Keratinocyte (primary cell): ENCODE data around the gene SGSM1.

ENCODE experiments used
- CTCF ChIP-seq, 3 experiments: IDR thresholded peaks in 1 of 3; conservative IDR thresholded peaks in 1 of 3; optimal IDR thresholded peaks in 1 of 3; 2 replicates in 2 of 3; 3 replicates in 1 of 3; pipeline versions ENCODE3 to v1.5.1; 2011; ENCODE audit warnings: low read length in 3 of 3, mild to moderate bottlenecking in 3 of 3, moderate library complexity in 2 of 3, control low read depth in 1 of 3, inconsistent platforms in 1 of 3; ENCODE audit not compliant: insufficient read depth in 2 of 3; ENCODE audit errors: extremely low read depth in 1 of 3
- EZH2 ChIP-seq: IDR thresholded peaks from one replicate; pipeline ENCODE4 v1.6.1; 2012; ENCODE audit warnings: inconsistent platforms, mild to moderate bottlenecking, low read length, moderate library complexity

- TF ChIP-seq CTCF (optimal IDR thresholded peaks at IDR 0.05 in 1 of 3, IDR thresholded peaks at IDR 0.05 in 1 of 3, conservative IDR thresholded peaks at IDR 0.05 in 1 of 3; ENCODE audit: extremely low read depth in 1 of 3, insufficient read depth in 2 of 3, low read length in 3 of 3) (no peak), EZH2 (no peak)
These were observed 53.6 kb downstream of the SGSM1 start for GRCh38 chr22:24859587-24859986.
